Measurements from ENCODE around the gene FLT3LG. TPM values are rescaled to one million over a fixed set of nuclear protein-coding genes. Genes with fewer than 3 reads are reported as not detected.
"Not testable (repeated sequence)": the region's sequence is repeated elsewhere in the genome, so short reads cannot be mapped to it uniquely, and the experiment has no call there.

The FLT3LG gene
- total RNA-seq, 1 donor from 2014 or later, result 0.81 TPM

- no peak for TF ChIP-seq CTCF (conservative IDR thresholded peaks at IDR 0.05; ENCODE audit: low read depth, low read length)
- H3K4me3 ChIP-seq (ENCODE audit: low read depth, low read length), result no peak overlapping the region
- DNase-seq (ENCODE audit: low read depth), result no peak
These were observed 1.1 kb upstream of the FLT3LG start for GRCh38 chr19:49472936-49473335.

- DNase-seq (ENCODE audit: low read depth), result not testable (repeated sequence)
- H3K4me3 ChIP-seq (ENCODE audit: low read depth, low read length), result peak overlapping the region; percentile 63
These were observed 531 bp upstream of the FLT3LG start for GRCh38 chr19:49473501-49473867.

GRCh38 chr19:49474542-49474924 lies 518 bp downstream of the FLT3LG start:
- TF ChIP-seq CTCF (conservative IDR thresholded peaks at IDR 0.05; ENCODE audit: low read depth, low read length), result no peak
- DNase-seq (ENCODE audit: low read depth), result no peak

GRCh38 chr19:49475191-49475917 lies 1.3 kb downstream of the FLT3LG start:
- H3K4me3 ChIP-seq (ENCODE audit: low read depth, low read length), result no peak overlapping the region
- no peak for TF ChIP-seq CTCF (conservative IDR thresholded peaks at IDR 0.05; ENCODE audit: low read depth, low read length)
- DNase-seq (ENCODE audit: low read depth), result no peak

More at GRCh38 chr19:49474542-49474924, 518 bp downstream of the FLT3LG start:
- H3K4me3 ChIP-seq (ENCODE audit: low read depth, low read length), result peak overlapping the region; percentile 63

- TF ChIP-seq CTCF (conservative IDR thresholded peaks at IDR 0.05; ENCODE audit: low read depth, low read length), result peak; percentile 52
- H3K4me3 ChIP-seq (ENCODE audit: low read depth, low read length), result no peak overlapping the region
- DNase-seq (ENCODE audit: low read depth), result no peak
These were observed 2.2 kb downstream of the FLT3LG start for GRCh38 chr19:49475995-49476880.

- no peak overlapping the region for H3K4me3 ChIP-seq (ENCODE audit: low read depth, low read length)
- no peak for TF ChIP-seq CTCF (conservative IDR thresholded peaks at IDR 0.05; ENCODE audit: low read depth, low read length)
These were observed 6.1 kb downstream of the FLT3LG start for GRCh38 chr19:49479975-49480628.

GRCh38 chr19:49481020-49481683 lies 7.1 kb downstream of the FLT3LG start:
- DNase-seq (ENCODE audit: low read depth), result no peak
- TF ChIP-seq CTCF (conservative IDR thresholded peaks at IDR 0.05; ENCODE audit: low read depth, low read length), result peak; percentile 4
- no peak overlapping the region for H3K4me3 ChIP-seq (ENCODE audit: low read depth, low read length)

More at GRCh38 chr19:49479975-49480628, 6.1 kb downstream of the FLT3LG start:
- no peak for DNase-seq (ENCODE audit: low read depth)
